ENCODE results near the gene RBM17.
"Not testable (repeated sequence)": the region's sequence is repeated elsewhere in the genome, so short reads cannot be mapped to it uniquely, and the experiment has no call there.

- TF ChIP-seq CTCF, POLR2A (IDR thresholded peaks at IDR 0.05): not testable (repeated sequence)
Observed at GRCh38 chr10:6165933-6166332, 77.1 kb downstream of the RBM17 start.
